ENCODE data around the gene PWP2.
"Not testable (repeated sequence)": the region's sequence is repeated elsewhere in the genome, so short reads cannot be mapped to it uniquely, and the experiment has no call there.

PWP2 gene

DNA sequence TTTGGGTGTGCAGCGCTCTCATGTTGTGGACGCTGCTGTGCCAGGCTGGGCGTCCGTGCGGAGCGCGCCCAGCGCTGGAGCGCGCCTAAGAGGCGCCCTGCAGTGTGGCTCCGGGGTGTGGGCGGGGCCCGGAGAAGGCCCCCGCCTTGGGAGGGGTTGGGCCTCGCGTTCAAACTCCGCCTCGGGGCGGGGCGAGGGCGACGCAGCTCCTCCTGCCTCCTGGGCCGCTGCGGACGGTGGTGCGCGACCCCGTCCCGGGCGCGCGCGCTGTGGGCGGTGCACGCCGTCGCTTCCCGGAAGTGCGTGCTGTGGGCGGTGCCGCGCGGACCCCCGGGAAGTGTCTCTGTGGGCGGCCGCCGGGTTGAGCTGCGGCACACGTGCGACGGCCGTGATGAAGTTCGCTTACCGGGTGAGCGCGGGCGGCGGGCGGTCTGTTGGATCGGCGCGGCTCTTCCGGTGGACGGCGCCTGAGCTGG, at the start of gene PWP2:
PWP2 (plus strand) TSS at position 374 of the 476 bp plus-strand sequence; CDS start at position 392, 18 bp downstream.
- in situ Hi-C loops (cut with HindIII; ENCODE audit: low pct_ligation_motif_present, low pct_unique_long_range_greater_than_20kb, low sequenced_read_pairs); DNase-seq: not testable (repeated sequence)

DNA sequence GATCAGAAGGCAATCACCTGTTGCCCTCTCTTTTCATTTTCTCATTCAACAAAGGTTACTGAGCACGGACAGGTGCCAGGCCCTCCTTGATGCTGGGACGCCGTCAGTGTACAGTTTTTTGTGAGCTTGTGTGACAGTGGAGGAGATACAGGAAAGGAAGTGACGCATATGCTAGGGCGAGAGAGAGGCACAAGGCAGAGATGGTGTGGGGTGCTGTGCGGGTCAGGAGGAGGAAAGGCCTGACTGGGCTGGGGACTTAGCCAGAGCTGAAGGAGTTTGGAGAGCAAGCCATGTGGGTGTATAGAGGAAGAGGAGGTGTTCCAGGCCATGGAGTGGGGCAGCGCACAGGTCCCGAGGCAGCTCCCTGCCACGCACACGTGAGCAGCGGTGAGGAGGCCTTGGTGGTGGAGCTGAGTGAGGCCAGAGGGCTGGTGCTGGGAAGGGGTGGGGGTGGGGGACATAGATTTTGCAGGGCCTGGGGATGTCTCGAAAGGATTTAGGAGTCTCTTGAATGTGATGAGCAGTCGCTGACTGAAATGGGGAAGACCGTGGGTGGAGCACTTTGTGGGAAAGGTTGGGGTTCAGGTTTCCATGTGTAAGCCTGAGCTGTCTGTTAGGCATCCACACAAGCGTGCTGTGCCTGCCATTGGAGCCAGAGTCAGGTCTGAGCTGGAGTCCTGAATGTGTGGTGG, 49.1 kb upstream of the PWP2 start:
- in situ Hi-C loops (cut with HindIII; ENCODE audit: low pct_ligation_motif_present, low pct_unique_long_range_greater_than_20kb, low sequenced_read_pairs), result no loop called here
- no peak for DNase-seq

DNA sequence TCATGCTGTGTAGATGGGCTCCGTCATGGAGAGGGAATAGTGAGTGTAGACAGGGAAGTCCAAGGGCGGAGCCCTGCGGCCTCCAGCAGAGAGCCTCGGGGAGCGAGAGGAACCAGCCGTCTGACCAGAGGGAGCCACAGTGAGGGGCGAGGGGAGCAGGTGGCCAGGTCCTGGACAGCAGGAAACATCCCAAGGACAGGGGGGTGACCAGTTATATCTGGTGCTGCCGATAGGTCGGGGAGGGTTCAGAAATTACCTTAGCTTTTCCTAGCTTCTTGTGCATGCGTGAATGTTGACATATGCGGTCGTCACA, 48.6 kb upstream of the PWP2 start:
- no peak for DNase-seq
- in situ Hi-C loops (cut with HindIII; ENCODE audit: low pct_ligation_motif_present, low pct_unique_long_range_greater_than_20kb, low sequenced_read_pairs), result no loop called here

DNA sequence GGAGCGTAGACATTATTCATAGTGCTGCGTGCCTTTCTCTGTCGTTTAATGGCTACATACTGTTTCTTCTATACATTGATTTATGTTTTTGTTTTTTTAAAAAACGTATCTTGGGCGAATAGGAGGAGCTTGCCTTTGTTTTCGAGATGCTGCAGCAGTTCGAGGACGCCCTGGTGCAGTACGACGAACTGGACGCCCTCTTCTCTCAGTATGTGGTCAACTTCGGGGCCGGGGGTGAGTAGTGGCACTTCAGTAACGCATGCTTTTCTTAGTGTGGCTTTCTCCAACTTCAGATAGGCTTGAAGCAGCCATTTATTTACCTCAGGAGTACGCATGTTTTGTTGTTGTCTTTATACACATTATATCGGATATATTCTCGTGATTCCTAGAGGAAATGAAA, 48.2 kb upstream of the PWP2 start:
- in situ Hi-C loops (cut with HindIII; ENCODE audit: low pct_ligation_motif_present, low pct_unique_long_range_greater_than_20kb, low sequenced_read_pairs), result no loop called here
- DNase-seq, result no peak

DNA sequence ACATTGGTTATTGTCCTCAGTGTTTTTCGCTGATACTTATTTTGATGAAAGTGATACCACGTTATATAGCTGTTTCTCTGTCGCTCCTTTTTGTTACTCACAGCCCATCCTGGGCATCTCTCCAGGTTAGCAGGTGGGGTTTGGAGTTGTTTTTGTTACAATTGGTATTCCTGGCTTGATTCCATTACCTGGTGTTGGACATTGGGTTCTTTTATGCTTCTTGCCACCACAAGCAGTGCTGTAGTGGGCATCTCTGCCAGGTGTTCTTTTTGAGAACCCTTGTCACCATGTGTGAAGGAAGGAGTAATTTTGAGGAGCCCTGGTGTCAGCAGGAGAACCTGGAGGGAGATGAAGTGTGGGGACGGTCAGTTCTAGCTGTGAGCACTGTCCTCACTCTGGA, 47.5 kb upstream of the PWP2 start:
- in situ Hi-C loops (cut with HindIII; ENCODE audit: low pct_ligation_motif_present, low pct_unique_long_range_greater_than_20kb, low sequenced_read_pairs), result no loop called here
- DNase-seq, result no peak

DNA sequence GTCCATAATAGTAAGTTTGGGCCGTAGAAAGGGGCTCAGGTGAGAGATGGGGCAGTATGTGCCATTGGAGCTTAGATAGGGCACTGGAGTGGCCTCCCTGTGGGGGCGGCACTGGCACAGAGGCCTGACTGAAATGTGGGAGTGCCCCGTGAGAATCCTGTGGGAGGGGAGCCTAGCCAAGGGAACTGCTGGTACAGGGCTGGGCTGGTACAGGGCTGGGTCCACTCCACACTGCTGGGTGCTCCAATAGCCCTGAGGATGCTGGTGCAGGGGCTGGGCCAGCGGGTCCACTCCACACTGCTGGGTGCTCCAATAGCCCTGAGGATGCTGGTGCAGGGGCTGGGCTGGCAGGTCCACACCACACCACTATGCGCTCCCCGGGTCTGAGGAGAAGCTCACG, 44.8 kb upstream of the PWP2 start:
- no peak for DNase-seq
- in situ Hi-C loops (cut with HindIII; ENCODE audit: low pct_ligation_motif_present, low pct_unique_long_range_greater_than_20kb, low sequenced_read_pairs), result no loop called here

DNA sequence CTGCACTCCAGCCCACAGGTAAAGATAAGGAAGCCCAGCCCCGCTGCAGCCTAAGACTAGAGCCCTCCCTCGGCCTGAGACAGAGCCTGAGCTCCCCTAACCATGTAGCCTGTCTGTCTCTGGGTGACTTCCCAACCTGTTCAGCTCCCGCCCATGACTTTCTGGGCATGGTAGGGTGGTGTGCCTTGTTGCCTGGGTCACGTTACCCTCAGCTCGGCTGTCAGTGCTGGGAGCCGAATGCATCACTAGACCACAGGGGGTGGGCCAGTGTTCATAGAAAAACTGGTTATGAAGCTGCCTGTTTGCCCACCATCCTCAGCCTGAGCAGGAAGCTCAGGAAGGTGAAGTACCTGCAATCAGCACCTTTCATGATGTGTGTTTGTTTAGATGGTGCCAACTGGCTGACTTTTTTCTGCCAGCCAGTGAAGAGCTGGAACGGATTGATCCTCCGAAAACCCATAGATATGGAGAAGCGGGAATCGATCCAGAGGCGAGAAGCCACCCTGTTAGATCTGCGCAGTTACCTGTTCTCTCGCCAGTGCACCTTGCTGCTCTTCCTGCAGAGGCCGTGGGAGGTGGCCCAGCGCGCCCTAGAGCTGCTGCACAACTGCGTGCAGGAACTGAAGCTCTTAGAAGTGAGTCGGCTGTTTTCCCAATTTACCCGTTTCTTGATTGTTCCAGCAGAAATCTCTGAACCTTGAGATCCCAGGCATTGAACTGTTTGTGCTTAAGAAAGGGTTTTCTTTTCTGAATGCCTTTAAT, 43.9 kb upstream of the PWP2 start:
- no peak for DNase-seq
- in situ Hi-C loops (cut with HindIII; ENCODE audit: low pct_ligation_motif_present, low pct_unique_long_range_greater_than_20kb, low sequenced_read_pairs), result no loop called here

DNA sequence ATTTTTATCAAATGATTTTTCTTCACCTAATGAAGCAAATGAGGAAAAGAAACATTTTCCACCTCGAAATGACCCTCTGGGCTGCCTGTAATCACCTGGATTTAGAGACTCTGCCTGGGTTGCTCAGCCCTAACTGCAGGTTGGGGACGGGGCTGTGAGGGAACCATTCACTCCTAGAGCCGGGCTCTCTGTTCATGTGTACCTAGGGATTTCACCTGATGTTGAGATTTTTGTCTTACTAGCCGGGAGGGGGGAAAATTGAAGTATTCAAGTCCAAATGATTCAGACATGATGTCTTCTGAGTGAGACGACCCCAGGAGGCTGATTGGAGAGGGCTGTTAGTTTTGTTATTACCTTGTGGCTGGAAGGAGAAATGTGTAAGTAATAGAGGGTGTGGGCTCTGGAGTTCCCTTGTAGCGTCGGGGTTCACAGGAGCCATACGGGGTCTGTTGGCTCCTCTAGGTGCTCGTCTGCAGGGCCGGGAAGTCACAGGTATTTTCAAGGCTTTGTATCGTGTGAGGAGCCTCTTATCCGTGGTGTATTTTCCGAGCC, 42.3 kb upstream of the PWP2 start:
- in situ Hi-C loops (cut with HindIII; ENCODE audit: low pct_ligation_motif_present, low pct_unique_long_range_greater_than_20kb, low sequenced_read_pairs), result no loop called here
- no peak for DNase-seq

DNA sequence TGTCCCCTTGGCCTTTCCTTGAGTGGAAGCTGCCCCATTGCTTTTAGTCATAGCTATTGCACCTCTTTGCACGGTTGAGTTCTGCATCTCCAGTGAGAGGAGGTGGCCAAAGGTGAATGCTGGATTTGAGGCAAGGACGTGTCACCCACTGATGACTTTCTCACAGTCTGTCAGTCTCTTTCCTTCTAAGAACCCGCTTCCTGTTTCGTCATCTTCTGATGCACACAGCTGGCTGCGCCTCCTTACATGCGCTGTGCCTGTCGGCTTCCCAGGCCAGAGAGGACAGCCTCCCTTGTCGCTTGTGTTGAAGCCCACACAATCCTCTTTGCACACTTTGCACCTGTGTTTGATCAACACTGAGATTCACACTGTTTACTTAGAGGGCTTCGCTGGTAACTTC, 41.8 kb upstream of the PWP2 start:
- no peak for DNase-seq
- in situ Hi-C loops (cut with HindIII; ENCODE audit: low pct_ligation_motif_present, low pct_unique_long_range_greater_than_20kb, low sequenced_read_pairs), result no loop called here

DNA sequence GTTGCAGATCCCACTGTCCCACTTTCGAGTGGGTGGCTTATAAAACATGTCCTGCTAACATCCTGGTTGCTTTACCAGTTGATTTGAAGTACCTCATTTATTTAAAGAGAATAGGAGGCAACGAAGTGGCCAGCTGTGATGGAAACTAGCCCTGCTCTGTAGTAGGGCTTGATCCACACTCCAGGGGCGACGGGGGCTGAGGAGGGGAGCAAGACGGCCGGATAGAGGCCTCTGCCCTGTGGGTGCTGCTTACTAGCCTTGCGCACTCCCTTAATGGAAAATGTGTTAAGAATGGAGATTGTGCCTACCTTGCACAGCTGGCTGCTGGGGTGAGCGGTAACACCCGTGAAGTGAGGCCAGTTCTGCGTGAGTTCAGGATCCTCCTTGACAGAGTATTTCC, 41.1 kb upstream of the PWP2 start:
- in situ Hi-C loops (cut with HindIII; ENCODE audit: low pct_ligation_motif_present, low pct_unique_long_range_greater_than_20kb, low sequenced_read_pairs), result no loop called here
- DNase-seq, result no peak

DNA sequence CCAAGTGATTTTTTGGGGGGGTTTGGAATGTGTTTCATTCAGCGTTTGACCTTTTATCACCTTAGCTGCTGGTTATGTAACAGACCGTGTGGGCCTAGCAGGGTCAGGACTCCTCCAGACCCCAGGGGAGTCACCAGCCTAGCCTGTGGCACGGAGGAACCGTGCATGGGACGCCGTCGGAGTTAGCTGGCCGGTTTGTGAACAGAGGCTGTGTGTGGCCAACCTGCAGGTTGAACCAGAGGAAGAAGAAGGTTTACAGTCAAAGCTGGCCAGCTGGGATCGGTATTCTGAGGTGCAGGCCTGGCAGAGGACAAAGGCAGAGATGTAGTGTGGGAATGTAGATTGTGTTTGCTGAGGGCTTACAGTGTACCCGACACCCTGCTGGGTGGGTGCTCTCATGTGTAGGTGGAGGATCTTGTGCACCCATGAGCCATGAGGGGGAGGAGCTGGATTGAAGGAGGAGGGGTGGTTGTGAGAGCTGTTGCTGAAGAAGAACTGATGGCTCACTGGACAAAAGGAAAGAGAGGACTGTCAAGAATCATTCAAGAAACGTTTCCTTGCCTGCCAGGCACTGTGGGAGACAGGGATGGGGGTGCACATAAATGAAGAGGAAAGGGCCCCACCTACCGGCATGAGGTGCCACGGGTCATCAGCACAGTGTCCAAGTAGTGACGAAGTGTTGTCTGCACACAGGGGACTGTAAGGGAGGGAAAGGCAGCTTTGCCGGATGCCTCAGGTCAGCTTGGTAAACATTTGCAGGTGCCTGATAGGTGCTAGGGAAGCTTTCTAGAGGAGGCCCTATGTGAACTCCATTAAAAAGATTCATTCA, 40.0 kb upstream of the PWP2 start:
- in situ Hi-C loops (cut with HindIII; ENCODE audit: low pct_ligation_motif_present, low pct_unique_long_range_greater_than_20kb, low sequenced_read_pairs), result no loop called here
- DNase-seq, result no peak

DNA sequence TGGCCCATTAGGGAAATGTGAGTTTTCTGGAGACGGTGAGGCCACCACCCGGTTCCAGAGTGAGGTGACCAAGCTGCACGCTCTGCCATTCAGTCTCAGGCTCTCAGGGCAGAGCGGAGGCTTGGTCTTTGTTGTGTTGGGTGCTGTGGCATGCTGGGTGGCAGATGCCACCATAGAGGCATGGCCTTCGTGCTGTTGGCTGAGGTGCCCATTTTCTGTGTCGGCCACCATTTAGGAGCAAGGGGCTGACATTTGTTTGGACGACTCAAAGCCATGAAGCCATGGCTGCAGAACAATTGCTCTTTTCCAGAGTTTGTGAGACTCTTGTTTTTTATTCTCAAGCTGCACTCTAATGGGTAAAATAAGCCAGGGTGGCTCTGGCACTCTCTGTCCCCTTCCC, 36.8 kb upstream of the PWP2 start:
- in situ Hi-C loops (cut with HindIII; ENCODE audit: low pct_ligation_motif_present, low pct_unique_long_range_greater_than_20kb, low sequenced_read_pairs), result no loop called here
- no peak for DNase-seq

DNA sequence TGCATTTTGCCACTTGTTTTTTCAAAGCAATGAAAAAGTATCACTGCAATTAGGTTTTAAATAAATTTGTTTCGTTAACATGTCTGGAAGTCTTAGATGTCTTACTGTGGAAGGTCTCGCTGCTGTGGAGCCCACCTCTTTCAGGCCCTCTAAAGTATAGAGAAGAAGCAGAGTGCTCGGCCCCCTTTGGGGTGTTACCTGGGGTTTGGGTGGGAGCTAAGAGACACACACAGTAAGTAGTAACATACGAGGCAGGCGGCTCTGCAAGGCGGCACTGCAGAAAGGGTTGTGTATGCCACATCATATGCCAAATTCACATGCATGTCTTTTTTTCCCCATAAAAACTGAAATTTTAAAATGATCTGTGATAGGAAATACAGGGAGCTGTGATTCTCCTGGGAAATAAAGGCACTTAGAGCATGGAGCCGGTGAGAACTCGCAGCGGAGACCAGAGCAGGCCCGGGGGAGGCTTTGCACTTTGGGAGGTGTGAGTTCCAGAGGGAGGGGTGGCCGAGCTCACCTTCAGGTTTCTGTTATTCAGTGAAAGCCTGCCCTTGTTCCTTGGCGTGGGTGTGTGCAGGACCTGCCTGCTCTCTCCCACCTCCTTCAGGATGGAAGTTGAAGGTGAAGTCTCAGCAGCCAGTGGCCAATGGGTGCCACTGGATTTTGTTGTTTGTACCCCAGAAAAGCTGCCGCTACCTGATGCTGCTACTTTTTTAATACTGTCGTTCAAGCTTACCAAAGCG, 35.7 kb upstream of the PWP2 start:
- no peak for DNase-seq

DNA sequence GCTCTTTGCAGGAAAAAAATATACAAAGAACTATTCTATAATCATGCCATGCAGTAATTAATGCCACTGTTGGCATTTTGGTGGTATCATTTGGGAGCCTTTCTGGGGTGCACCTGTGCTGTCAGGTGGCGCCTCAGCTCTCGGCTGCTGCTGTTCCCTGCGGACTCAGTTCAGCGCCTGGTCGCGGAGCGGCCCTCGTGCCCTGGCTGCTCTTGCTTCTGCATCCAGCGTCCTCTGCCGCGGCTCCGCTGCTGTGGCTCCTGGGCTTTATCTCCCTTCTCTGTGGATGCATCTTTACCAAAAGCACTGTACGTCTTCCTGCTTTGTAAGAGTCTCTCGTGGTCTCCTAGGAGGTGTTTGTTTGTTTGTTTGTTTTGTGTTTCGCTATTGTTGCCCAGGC, 35.1 kb upstream of the PWP2 start:
- no peak for DNase-seq
- in situ Hi-C loops (cut with HindIII; ENCODE audit: low pct_ligation_motif_present, low pct_unique_long_range_greater_than_20kb, low sequenced_read_pairs), result no loop called here

More for the DNA sequence above, 35.7 kb upstream of the PWP2 start:
- in situ Hi-C loops (cut with HindIII; ENCODE audit: low pct_ligation_motif_present, low pct_unique_long_range_greater_than_20kb, low sequenced_read_pairs), result no loop called here

DNA sequence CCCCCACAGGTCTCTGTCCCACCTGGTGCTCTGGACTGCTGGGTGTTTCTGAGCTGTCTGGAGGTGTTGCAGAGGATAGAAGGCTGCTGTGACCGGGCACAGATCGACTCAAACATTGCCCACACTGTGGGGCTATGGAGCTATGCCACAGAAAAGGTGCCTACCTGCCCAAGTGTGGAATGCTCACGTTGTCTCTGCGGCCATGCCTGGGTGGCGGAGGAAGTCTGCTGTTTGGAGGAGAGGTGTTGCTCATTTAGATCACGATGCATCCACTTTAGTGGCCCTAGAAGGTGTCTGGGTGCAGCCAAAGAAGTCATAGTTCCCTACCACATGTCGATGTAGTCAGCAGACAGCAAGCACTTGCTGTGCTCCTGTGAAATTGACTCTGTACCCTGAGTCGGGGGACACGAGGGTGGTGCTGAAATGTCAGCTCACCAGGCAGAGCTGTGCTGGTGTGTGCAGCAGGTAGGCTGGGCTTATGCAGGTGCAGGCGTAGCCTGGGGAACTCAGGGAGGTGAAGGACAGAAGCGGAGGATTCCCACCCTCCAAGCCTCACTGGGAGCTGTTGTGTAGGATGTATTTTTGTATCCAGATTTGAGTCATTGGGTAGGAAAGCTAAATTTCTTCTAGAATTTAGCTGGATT, 32.8 kb upstream of the PWP2 start:
- in situ Hi-C loops (cut with HindIII; ENCODE audit: low pct_ligation_motif_present, low pct_unique_long_range_greater_than_20kb, low sequenced_read_pairs), result no loop called here
- no peak for DNase-seq

DNA sequence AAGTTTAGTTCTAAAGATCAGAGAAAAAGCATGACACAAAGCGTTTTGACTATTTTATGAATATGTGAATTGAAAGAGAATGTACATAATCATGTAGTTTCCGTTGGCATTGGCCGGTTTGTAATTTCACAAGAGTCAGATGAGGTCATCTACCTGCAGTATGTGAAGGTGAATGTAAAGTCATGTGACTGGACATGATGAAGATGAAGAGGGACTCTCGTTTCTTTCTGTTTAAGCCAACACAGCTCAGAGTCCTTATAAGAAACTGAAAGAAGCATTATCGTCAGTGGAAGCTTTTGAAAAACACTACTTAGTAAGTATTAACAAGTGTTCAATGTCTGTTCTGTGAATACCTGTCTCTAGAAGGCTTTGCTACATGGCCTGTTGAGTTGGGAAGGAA, 30.9 kb upstream of the PWP2 start:
- DNase-seq, result no peak
- in situ Hi-C loops (cut with HindIII; ENCODE audit: low pct_ligation_motif_present, low pct_unique_long_range_greater_than_20kb, low sequenced_read_pairs), result no loop called here

DNA sequence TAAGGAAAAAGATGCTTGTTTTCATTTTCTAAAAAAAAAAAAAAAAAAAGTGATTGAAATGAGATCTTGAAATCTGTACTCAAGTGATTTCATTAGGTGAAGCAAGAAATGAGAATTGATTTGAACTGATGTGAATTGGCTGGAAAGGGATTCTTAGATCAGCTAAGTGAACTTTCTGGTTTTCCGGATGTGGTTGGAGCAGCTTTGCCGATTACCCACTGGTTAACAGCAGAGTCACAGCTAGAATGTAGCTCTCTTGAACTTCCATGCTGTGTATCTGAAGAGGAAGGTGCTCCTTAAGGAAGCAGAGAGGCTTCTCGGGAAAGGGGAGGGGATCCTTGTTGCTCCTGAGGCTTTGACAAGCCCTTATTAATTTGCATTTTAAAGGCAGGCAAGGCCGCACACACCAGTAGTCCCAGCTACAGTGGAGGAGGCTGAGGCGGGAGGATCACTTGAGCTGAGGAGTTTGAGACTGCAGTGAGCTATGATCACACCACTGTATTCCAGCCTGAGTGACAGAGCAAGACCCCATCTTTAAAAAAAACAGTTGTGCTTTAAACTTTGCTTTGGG, 28.7 kb upstream of the PWP2 start:
- in situ Hi-C loops (cut with HindIII; ENCODE audit: low pct_ligation_motif_present, low pct_unique_long_range_greater_than_20kb, low sequenced_read_pairs), result no loop called here

DNA sequence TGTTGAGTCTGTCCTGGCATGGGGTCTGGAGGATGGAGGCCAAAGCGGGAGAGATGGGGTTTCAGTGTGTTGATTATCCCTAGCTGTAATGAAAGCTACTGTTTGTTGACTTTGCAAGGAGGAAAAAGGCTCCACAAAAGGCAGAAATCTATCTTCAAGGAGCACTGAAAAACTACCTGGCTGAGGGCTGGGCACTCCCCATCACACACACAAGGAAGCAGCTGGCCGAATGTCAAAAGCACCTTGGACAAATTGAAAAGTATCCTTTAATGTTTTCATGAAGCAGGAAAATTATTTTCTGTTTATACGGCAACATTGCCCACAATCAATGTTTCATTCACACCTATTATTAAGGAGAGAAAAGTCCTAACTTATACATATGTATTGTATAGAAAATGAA, 27.8 kb upstream of the PWP2 start:
- in situ Hi-C loops (cut with HindIII; ENCODE audit: low pct_ligation_motif_present, low pct_unique_long_range_greater_than_20kb, low sequenced_read_pairs), result no loop called here
- no peak for DNase-seq

More for the DNA sequence above, 28.7 kb upstream of the PWP2 start:
- no peak for DNase-seq

Measured in ACHN (cell line).